Mesothelial cell of epicardium (in vitro differentiated cells): Measurements from ENCODE around the gene ELAC2. TPM values are rescaled to one million over a fixed set of nuclear protein-coding genes. Genes with fewer than 3 reads are reported as not detected.
A peak's percentile ranks its signal among the peaks of the same experiment; 100 is the strongest.

Experiments
- DNase-seq, 2 experiments: peaks; one replicate each; pipeline ENCODE4 v3.0.0; 2021; ENCODE audit warnings: low spot score in 2 of 2; ENCODE audit not compliant: unreplicated experiment in 2 of 2
- H3K27ac Mint-ChIP-seq: 2 replicates; pipeline ENCODE4 v1.8.0; 2021; ENCODE audit warnings: mixed read lengths
- H3K27me3 Mint-ChIP-seq: 2 replicates; pipeline ENCODE4 v1.8.0; 2021; ENCODE audit warnings: low read depth, mixed read lengths
- H3K36me3 Mint-ChIP-seq: 2 replicates; pipeline ENCODE4 v1.8.0; 2021; ENCODE audit warnings: mixed read lengths
- H3K4me1 Mint-ChIP-seq: 2 replicates; pipeline ENCODE4 v1.8.0; 2021; ENCODE audit warnings: mixed read lengths
- H3K4me3 Mint-ChIP-seq: 2 replicates; pipeline ENCODE4 v1.8.0; 2021; ENCODE audit warnings: mild to moderate bottlenecking, moderate library complexity, mixed read lengths
- H3K9me3 Mint-ChIP-seq: 2 replicates; pipeline ENCODE4 v1.8.0; 2021; ENCODE audit warnings: mixed read lengths
- CTCF ChIP-seq: fragments of 200-600 bp; sonication (generic); IDR thresholded peaks from one replicate; pipeline ENCODE4 v1.5.0; 2021; ENCODE audit warnings: antibody characterized with exemption; ENCODE audit not compliant: unreplicated experiment
- total RNA-seq: library from RNA; stranded (reverse); gene quantifications from 3 replicates; pipeline ENCODE4 v1.2.1, GENCODE V29; 2021

ELAC2 gene
- total RNA-seq, 1 donor from 2014 or later: 69.3 TPM

DNA sequence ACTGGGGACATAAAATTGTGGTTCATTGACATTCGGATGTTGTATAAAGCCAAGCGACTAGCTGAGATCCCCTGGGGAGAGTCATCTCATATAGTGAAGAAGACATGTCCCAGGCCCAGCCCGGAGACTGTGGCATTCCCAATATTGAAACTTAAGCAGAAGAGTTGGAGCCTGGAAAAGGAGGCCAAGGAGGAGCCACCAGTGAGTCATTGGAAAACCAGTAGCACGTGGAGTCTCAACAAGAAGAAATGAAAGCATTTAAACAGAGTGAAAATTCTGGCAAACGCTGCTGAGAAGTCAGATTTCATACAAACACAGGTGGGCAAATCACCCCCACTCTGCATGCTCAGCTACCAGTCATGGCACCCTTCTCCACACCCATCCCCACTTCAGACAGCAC lies 9.4 kb upstream of the ELAC2 start:
- H3K4me1 Mint-ChIP-seq: peaks cover 7% of the 10 kb centered on the region
- TF ChIP-seq CTCF: no peak
- no peak overlapping the region for H3K27ac Mint-ChIP-seq
- no peaks in the 10 kb centered on the region for H3K9me3 Mint-ChIP-seq
- peaks cover 4% of the 10 kb centered on the region for H3K27me3 Mint-ChIP-seq
- no peak overlapping the region for H3K4me3 Mint-ChIP-seq
- no peaks in the 10 kb centered on the region for H3K36me3 Mint-ChIP-seq
- no peak for DNase-seq

- no peak overlapping the region for H3K27ac Mint-ChIP-seq
- no peaks in the 10 kb centered on the region for H3K36me3 Mint-ChIP-seq
Observed at GRCh38 chr17:13025687-13026086, 7.9 kb upstream of the ELAC2 start.

DNA sequence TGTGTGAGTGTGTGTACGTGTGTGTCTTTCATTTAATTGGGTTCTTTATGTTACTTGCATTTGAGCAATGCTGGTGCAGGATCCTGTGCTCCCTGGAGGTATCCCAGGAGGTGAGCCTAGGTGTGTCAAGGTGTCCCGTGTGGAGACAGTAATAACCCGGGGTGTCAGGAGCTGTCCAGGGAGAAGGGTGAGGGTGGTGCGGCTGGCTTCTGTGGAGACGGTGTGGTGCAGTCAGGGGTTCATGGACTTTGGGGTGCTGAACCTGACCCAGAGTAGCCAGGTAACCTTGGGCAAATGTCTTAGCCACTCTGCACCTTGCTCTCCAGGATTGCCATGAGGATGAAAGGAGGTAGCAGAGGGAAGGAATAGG lies 7.4 kb upstream of the ELAC2 start:
- Mint-ChIP-seq H3K27ac (no peak overlapping the region), H3K27me3 (peaks cover 4% of the 10 kb centered on the region), H3K4me3 (no peak overlapping the region), H3K9me3 (no peaks in the 10 kb centered on the region), H3K4me1 (peaks cover under 1% of the 10 kb centered on the region), H3K36me3 (no peaks in the 10 kb centered on the region)
- DNase-seq: no peak
- no peak for TF ChIP-seq CTCF

More at GRCh38 chr17:13025687-13026086, 7.9 kb upstream of the ELAC2 start:
- Mint-ChIP-seq H3K9me3 (no peaks in the 10 kb centered on the region), H3K4me1 (peaks cover 4% of the 10 kb centered on the region), H3K27me3 (peaks cover 4% of the 10 kb centered on the region), H3K4me3 (no peak overlapping the region)
- no peak for DNase-seq
- TF ChIP-seq CTCF: no peak

- no peaks in the 10 kb centered on the region for H3K4me1 Mint-ChIP-seq
- H3K36me3 Mint-ChIP-seq: no peaks in the 10 kb centered on the region
- H3K9me3 Mint-ChIP-seq: no peaks in the 10 kb centered on the region
- peak overlapping the region; percentile 42 for H3K4me3 Mint-ChIP-seq
- H3K27ac Mint-ChIP-seq: no peak overlapping the region
- TF ChIP-seq CTCF: peak; percentile 78
- H3K27me3 Mint-ChIP-seq: peaks cover 4% of the 10 kb centered on the region
- DNase-seq: peak; percentile 42 to 82
Observed at GRCh38 chr17:13024526-13025257, 6.9 kb upstream of the ELAC2 start.

GRCh38 chr17:13024016-13024415 lies 6.2 kb upstream of the ELAC2 start:
- Mint-ChIP-seq H3K27ac (no peak overlapping the region), H3K36me3 (no peaks in the 10 kb centered on the region)

More at GRCh38 chr17:13024016-13024415, 6.2 kb upstream of the ELAC2 start:
- Mint-ChIP-seq H3K27me3 (peaks cover 4% of the 10 kb centered on the region), H3K9me3 (no peaks in the 10 kb centered on the region), H3K4me3 (peak overlapping the region; percentile 42), H3K4me1 (no peaks in the 10 kb centered on the region)
- no peak for DNase-seq
- no peak for TF ChIP-seq CTCF
